Sigmoid colon (tissue), 4 donors: Measurements from ENCODE around the gene FGD5.

Source experiments
- POLR2A ChIP-seq, 2 donors: fragments of 450-650 bp; IDR thresholded peaks; one replicate each; pipeline ENCODE4 v1.6.1; 2016; ENCODE audit warnings: antibody characterized with exemption in 2 of 2, mild to moderate bottlenecking in 2 of 2, moderate library complexity in 2 of 2
- POLR2AphosphoS5 ChIP-seq, 4 donors: sonication (generic); formaldehyde crosslinking; IDR thresholded peaks; one replicate each; pipeline ENCODE4 v1.6.1; 2017; ENCODE audit warnings: antibody characterized with exemption in 4 of 4
- TF ChIP-seq, protein P1 (sequence below), 4 experiments: fragments of 450-650 bp in 3 of 4; fragments of 200-600 bp in 1 of 4; IDR thresholded peaks; one replicate each; pipeline ENCODE4 v1.5.1; 2016 to 2019; ENCODE audit warnings: antibody characterized with exemption in 4 of 4, mild to moderate bottlenecking in 3 of 4, moderate library complexity in 2 of 4

DNA sequence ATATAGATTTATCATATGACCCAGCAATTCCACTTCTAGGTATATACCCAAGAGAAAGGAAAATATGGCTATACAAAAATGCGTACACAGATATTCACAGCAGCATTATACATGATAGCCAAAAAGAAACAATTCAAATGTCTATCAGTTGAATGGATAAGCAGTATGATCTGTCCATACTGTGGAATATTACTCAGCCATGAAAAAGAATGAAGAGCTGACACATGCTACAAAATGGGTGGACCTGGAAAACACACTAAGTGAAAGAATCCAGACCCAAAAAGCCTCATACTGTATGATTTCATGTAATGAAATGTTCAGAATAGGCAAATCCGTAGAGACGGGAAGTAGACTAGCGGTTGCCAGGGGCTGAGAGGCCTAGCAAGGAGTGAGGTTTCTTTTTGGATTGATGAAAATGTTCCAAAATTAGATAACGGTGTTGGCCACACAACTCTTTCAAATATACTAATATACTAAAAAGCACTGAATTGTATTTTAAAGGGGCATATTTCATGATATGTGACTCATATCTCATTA lies 33.4 kb downstream of the FGD5 start:
- TF ChIP-seq, protein P1, sequence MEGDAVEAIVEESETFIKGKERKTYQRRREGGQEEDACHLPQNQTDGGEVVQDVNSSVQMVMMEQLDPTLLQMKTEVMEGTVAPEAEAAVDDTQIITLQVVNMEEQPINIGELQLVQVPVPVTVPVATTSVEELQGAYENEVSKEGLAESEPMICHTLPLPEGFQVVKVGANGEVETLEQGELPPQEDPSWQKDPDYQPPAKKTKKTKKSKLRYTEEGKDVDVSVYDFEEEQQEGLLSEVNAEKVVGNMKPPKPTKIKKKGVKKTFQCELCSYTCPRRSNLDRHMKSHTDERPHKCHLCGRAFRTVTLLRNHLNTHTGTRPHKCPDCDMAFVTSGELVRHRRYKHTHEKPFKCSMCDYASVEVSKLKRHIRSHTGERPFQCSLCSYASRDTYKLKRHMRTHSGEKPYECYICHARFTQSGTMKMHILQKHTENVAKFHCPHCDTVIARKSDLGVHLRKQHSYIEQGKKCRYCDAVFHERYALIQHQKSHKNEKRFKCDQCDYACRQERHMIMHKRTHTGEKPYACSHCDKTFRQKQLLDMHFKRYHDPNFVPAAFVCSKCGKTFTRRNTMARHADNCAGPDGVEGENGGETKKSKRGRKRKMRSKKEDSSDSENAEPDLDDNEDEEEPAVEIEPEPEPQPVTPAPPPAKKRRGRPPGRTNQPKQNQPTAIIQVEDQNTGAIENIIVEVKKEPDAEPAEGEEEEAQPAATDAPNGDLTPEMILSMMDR (IDR thresholded peaks at IDR 0.05): no peak
- TF ChIP-seq POLR2AphosphoS5 (IDR thresholded peaks at IDR 0.05) (no peak), POLR2A (IDR thresholded peaks at IDR 0.05) (no peak)
